Hepatocyte (in vitro differentiated cells): ENCODE measurements around the gene SOX6.

ENCODE experiments used
- CTCF ChIP-seq: fragments of 200-600 bp; sonication (generic); IDR thresholded peaks from 2 replicates; pipeline ENCODE4 v1.5.1; 2016; ENCODE audit warnings: antibody characterized with exemption, mild to moderate bottlenecking; ENCODE audit not compliant: poor library complexity
- EZH2 ChIP-seq: fragments of 200-600 bp; sonication (generic); IDR thresholded peaks from 2 replicates; pipeline ENCODE4 v1.6.1; 2016; ENCODE audit warnings: antibody characterized with exemption, mild to moderate bottlenecking, borderline replicate concordance
- EZH2phosphoT487 ChIP-seq: fragments of 200-600 bp; sonication (generic); IDR thresholded peaks from one replicate; pipeline ENCODE4 v1.6.1; 2018; ENCODE audit warnings: antibody characterized with exemption, mild to moderate bottlenecking, low read depth, moderate library complexity; ENCODE audit not compliant: unreplicated experiment, severe bottlenecking

GRCh38 chr11:15937601-15938120, 418.7 kb downstream of the SOX6 start:
- TF ChIP-seq CTCF (no peak), EZH2 (no peak), EZH2phosphoT487 (no peak)
